ENCODE measurements around the gene DNASE1L3. TPM values are rescaled to one million over a fixed set of nuclear protein-coding genes. Genes with fewer than 3 reads are reported as not detected.
"Not testable (repeated sequence)": the region's sequence is repeated elsewhere in the genome, so short reads cannot be mapped to it uniquely, and the experiment has no call there.

The DNASE1L3 gene, protein sequence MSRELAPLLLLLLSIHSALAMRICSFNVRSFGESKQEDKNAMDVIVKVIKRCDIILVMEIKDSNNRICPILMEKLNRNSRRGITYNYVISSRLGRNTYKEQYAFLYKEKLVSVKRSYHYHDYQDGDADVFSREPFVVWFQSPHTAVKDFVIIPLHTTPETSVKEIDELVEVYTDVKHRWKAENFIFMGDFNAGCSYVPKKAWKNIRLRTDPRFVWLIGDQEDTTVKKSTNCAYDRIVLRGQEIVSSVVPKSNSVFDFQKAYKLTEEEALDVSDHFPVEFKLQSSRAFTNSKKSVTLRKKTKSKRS
- total RNA-seq = not detected in 2 replicates

DNA sequence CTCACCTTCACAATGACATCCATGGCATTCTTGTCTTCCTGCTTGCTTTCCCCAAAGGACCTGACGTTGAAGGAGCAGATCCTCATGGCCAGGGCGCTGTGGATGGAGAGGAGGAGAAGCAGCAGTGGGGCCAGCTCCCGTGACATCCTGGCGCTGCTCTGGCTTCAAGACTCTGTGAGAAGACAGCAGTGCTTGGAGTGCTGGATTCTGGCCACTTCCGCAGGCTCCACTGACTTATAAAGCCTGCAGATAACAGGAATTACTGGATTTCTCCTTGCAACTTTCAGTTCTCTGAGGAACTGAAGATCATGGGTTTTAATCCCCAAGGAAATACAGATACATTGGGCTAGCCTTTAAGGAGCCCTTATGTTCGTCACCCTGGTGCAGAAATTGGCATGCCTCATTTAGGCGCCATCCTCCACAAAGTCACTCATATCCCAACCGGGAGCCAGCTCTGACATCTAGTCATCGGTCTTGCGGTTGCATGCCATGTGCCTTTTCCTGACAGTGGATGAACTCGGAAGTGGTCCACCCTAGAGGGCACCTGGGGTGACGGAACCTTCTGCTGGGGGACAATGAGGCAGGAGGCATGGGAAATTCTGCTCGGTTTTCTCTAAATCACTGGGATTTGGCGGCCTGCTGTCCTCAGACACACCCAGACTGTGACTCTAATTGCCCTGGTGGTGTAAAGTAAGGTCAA lies at the start of gene DNASE1L3:
DNASE1L3 (minus strand) TSS at position 212 of the 700 bp plus-strand sequence; CDS start at position 146, 66 bp downstream.
- intact Hi-C loops (cut with micrococcal nuclease) = no loop called here

DNA sequence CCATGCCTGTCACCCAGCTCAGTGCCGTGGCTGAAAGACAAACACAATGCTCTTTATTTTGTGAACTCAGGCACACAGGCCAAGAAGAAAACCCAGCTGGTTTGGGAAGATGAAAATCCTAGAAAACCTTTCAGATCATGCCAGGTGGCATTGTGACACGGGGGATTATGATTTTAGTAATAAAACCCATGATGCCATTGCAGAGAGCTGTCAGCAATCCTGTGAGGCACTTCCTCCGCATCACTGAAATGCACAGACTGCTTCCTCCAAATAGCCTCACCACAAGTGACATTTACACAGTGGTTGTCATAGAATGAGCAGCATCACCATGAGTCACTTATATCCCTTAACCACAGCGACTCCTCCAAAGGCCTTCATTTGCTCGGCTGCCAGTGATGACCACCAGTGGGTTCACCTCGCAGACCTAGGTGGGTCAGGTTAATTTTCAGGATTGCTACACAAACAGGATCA lies 49.5 kb upstream of the DNASE1L3 start:
- intact Hi-C loops (cut with micrococcal nuclease) = no loop called here

DNA sequence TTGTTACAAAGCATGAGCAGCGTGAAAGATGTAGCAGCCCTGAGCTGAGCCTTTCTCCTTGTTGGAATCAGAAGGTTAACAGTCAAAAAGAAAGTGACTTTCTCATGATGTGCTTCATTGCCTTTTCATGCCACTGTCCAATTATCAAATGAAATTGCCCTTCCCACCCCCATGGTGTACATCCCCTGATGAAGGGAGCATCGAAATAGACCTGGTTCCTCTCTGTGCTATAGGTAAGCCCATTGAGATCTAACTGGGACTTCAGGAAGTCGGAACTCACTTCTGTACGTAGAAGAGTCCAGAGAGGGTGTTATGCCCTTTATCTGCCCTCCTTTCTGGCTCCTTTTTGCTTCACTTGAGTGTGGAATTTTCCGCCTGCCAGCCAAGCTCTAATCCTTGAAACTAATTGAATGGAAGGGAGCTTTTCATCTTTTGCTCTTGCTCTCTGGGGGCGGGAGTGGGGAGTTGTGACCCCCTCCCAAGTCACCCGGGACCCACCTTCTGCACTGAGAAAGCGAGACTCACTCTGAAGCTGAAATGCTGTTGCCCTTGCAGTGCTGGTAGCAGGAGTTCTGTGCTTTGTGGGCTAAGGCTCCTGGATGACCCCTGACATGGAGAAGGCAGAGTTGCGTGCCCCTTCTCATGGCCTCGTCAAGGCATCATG lies 47.8 kb upstream of the DNASE1L3 start:
- intact Hi-C loops (cut with micrococcal nuclease) = no loop called here

DNA sequence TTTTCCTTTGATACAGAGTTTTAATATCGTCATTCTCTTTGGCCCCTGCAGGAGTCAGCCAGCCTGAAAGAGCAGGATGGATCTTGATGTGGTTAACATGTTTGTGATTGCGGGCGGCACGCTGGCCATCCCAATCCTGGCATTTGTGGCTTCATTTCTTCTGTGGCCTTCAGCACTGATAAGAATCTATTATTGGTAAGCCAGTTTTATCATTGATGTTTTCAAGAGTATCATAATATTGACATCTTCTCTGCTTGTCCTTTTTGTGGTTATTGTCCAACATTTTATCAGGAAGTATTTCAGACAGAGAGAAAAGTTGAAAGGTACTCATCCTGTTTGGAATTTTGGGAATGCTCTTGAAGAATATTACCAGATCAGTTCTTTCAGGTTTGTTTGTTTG lies 45.7 kb upstream of the DNASE1L3 start:
- intact Hi-C loops (cut with micrococcal nuclease) = no loop called here

DNA sequence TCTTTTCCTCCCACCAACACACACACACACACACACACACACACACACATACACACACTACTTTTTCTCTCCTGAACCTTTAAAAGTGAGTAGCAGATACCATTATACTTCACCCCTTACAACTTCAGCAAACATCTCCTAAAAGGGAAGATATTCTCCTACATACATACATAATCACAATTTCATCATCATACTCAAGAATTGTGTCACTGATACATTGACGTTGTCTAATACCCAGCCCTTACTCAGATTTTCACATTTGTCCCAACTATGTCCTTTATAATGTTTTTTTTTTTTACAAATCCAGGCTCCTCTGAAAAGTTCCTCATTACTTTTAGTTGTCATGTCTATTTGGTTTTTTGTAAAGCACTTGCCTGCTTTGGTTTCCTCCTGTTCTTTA lies 45.3 kb upstream of the DNASE1L3 start:
- intact Hi-C loops (cut with micrococcal nuclease) = no loop called here

DNA sequence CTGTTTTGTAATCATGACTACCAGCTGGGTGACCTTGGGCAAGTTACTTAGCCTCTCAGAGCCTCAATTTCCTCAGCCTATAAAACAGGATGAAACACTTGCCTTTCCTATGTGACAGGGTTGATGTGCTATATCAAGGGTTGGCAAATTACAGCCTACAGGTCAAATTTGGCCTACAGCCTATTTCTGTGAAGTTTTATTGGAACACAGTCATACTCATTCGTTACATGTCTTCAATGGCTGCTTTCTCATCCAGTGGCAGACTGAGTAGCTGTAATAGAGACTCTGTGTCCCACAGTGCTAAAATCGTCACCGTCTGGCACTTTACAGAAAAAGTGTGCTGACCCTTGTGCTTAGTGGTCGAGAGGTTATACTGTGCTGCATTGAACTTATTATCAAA lies 43.4 kb upstream of the DNASE1L3 start:
- intact Hi-C loops (cut with micrococcal nuclease) = no loop called here

DNA sequence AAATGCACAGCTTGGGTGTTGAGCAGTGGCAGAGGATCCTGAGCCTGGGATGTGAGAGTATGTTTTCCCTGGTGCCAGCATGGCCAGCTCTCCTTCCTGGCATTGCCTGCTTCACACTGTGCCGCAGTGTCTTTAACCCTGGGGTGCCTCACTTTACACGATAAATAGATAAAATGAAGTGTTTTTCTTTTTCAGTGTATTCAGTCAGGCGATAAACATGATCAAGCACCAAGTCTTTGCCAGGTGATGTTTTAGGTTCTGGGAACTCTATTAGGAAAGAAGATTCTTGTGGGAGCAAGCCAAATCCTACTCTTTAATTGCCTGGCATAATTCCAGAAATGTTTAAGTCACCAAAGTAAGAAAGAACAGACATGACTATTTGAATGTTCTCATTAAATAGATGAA lies 40.9 kb upstream of the DNASE1L3 start:
- intact Hi-C loops (cut with micrococcal nuclease) = no loop called here

DNA sequence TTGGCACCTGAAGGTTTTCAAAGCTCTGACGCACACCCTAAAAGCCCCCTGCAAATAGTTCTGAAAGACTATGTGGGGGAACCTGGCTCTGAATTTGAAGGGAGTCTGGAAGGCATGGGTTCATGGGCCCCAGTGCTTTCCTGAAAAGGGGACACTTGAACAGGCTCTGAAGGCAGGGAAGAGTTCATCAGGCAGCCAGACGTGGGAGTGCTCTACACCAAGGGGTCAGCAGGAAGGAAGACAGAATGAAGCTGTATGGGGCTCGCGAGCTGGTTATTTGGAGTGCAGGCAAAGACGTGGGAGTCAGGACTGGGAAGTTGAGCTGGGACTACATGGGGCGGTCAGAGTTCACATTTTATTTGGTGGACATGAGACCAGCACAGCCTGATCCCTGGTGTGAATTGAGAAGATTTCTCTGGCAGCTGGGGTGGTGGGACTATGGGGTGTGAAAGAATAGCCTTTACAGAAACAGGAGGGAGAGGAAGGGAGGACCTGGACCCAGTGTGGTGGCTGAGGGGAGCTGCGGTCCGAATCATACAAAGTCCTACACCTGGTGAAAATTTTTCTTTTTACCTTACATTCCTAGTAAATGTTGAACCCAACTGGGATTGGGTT lies 39.4 kb upstream of the DNASE1L3 start:
- intact Hi-C loops (cut with micrococcal nuclease) = no loop called here

DNA sequence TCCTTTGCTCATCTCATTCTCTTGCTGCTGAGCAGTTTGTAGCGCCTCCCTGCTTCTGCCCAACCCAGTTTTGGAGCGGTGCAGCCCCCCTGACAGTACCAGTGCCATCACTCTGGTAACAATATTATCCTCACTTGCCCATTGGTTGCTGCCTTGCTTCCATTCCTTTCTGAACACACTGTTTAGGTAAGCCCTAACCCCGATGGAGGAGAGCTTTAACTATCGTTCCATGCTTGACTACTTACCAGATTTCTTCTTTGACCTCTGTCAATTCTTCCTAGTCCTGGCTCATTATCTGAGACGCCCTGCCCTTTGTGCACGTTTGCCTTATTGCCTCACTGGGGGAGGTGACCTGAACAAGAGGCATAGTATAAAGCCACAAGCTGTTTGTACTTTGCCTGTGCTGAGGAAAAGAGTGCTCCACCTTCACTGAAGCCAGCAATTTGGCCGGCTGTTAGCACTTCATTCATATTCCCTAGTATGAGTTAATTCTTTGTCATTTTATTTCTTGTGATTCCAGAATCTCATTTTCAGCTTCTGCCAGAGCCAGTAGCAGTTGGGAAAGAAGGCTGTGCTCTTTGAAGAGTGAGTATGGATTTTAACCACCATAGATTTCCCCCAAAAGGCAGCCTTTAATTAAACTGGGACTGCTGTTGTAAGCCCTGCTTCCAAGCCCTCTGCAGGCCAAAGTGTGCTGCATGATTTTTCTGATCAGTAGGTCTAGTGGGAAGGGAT lies 38.8 kb upstream of the DNASE1L3 start:
- intact Hi-C loops (cut with micrococcal nuclease) = no loop called here

DNA sequence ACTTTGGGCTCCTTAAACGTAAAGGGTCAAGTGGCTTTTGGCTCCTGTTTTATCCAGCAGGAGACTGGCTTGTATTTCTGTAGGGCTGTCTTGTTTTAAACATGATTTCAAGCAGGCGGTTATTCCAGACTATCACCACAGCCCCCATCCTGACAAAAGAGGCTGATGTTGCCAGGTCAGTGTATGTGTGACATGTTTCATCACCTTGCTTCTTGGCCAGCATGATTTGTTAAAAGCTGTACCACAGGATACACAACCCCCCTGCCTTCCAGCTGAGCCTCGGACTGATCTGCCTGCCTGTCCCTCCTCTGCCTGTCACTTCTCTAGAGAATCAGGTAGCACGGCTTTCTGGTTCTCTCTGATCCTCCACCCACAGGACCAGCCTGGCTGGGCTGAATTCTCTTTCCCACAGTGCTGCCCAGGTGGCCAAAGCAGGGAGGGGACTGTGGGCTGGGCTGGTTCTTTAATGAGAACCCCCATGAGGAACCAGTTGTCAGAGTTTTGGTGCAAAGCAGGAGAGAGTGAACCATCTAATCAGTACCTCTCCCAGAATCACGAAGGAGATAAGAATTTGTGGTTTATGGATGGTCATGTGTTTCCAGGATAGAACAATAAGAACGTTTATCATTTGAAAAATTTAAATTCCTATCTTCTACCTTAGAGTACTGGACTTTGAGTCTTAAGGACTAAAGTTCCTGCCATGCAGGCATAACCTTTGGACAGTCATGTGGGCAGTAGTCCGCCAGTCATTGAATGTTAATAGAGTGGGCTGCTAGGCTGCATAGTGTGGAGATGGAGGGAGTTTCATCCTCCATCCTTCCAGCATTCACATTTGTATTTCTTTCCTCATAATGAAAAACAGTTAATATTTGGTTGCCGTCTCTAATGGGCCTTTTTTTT lies 35.6 kb upstream of the DNASE1L3 start:
- intact Hi-C loops (cut with micrococcal nuclease) = no loop called here

DNA sequence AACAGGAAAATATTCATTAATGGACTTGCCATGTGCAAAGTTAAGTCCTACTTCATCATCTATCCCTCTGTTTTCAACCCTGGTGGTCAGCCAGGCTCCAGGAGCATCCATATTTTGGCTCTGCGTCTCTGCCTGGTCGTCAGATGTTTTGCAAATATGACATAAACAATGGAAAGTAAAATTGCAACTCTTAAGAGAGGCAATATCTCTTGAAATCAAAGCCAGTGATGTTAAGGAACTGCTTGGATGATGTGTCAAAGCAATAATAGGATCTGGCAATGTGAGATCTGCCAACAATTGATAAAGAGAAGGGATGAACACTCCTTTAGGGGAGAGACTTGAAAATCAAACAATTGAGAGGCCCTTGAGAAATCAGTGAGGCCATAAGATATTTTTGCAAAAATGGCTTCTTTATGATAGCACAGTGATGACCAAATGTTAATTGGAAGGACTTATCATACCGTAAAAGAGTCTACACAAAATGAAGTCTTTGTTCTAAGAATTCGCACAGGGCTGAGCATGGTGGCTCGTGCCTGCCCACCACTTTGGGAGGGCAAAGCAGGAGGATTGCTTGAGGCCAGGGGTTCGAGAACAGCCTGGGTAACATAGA lies 33.3 kb upstream of the DNASE1L3 start:
- intact Hi-C loops (cut with micrococcal nuclease) = no loop called here

DNA sequence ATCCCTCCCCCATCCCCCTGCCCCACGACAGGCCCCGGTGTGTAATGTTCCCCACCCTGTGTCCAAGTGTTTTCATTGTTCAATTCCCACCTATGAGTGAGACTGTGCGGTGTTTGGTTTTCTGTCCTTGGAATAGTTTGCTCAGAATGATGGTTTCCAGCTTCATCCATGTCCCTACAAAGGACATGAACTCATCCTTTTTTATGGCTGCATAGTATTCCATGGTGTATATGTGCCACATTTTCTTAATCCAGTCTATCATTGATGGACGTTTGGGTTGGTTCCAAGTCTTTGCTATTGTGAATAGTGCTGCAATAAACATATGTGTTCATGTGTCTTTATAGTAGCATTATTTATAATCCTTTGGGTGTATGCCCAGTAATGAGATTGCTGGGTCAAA lies 32.1 kb upstream of the DNASE1L3 start:
- intact Hi-C loops (cut with micrococcal nuclease) = not testable (repeated sequence)

DNA sequence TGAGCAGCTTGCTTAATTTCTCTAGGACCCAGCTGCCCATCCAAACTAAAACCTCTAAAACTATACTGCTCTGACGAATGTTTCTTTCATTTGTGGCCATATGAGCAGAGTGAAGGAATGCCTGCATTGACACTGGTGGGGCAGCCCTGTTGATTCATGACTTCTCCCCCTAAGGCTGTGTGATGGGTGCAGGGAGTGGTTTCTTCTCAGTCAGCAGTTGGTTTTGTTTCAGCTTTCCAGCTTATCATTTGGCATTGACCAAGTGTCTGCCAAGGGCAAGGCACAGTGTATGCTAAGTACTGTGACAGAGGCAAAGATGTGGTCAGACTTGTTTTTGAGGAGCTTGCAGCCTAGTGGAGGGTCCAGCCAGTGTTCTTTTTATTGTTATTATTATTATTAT lies 31.6 kb upstream of the DNASE1L3 start:
- intact Hi-C loops (cut with micrococcal nuclease) = no loop called here

DNA sequence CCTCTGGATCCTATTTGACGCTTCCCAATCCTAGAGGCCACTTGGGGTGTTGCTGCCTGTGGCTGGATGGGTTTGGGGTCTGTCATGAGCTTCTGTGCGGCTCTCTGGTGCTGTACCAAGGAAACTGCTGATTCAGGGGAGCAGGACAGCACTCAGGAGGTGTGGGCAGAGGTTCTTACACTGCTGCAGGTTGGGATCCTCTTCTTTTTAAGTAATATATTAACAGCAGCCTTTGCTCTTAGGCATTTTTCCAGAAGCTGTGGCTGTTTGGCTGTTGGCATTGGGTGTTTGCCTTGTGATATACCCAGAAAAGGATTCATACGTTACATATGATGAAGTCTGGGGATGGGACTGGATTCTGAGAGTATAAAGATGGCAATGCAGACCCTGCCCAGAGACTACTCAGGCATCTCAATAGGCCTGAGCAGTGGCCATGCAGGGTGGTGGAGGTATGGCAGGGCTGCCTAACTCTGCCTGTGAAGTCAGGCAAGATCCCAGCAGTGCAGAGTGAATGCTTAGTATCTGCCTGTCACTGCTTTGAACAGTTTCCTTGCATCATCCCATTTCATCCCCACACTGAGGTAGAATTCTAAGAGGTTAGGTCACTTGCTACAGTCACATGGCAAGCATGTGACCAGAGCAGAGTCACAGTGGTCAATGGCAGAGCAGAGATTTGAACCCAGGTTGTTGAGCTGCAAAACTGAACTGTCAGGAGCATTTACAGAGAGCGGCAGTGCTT lies 30.7 kb upstream of the DNASE1L3 start:
- intact Hi-C loops (cut with micrococcal nuclease) = no loop called here

DNA sequence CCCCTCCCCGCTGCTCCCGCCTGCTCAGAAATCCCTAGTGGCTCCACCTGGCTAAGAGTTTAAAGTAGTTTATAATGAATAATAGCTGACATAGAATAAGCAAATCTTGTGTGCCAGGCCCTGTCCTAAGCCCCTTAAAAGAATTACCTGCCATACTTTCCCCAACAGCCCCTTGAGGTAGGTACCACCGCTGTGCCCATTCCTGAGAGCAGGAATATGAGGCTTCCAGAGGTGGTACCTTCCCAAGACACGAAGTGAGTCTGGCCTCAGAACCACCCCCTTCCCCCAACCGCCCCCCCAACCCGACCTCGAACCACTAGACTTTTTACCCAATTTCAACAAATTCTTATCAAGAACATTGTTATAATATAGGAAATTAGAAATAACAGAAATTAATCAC lies 28.1 kb upstream of the DNASE1L3 start:
- intact Hi-C loops (cut with micrococcal nuclease) = loop anchor here (5.0 kb wide), 4 partner anchors 52 to 642 kb away; partner anchors contain the start of genes ARF4, FLNB and KCTD6

DNA sequence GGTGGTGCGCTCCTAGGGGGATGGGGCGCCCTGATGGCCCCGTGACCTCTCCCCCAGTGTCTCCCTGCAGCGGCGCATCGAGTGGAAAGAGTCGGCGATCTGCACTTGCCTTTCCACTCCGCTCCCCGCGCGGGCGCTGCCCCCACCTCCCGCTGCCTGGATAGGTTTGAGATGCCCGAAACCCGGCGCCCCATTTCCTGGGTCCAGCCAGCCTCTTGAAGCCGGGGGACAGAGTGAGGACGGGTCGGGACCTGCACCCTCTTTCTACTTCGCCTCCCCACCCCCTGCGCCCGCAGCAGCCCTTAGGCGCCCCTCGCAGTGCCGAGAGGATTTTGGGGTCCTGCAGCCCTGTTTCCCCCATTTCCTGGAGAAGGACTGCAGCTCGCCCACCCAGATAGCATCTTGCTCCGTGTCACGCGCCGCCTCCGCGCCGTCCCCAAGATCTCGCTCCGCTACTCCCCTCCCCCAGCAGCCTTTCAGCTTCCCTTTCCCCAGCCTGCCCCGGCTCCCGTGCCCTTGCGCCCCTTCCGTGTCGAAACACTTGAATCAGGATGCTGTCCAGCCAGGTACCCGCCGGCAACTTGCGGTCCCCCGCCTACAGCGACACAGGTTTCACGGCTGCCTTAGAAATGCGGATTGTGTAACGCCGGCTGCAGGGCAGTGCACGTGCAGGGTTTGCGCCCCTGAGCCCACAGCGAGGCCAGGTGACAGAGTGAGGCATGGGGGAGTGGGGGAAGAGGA lies 27.3 kb upstream of the DNASE1L3 start:
- intact Hi-C loops (cut with micrococcal nuclease) = loop anchor here (1.0 to 5.0 kb wide), 6 partner anchors 51 to 641 kb away; partner anchors contain the start of genes ARF4, FLNB, HTD2 and KCTD6

DNA sequence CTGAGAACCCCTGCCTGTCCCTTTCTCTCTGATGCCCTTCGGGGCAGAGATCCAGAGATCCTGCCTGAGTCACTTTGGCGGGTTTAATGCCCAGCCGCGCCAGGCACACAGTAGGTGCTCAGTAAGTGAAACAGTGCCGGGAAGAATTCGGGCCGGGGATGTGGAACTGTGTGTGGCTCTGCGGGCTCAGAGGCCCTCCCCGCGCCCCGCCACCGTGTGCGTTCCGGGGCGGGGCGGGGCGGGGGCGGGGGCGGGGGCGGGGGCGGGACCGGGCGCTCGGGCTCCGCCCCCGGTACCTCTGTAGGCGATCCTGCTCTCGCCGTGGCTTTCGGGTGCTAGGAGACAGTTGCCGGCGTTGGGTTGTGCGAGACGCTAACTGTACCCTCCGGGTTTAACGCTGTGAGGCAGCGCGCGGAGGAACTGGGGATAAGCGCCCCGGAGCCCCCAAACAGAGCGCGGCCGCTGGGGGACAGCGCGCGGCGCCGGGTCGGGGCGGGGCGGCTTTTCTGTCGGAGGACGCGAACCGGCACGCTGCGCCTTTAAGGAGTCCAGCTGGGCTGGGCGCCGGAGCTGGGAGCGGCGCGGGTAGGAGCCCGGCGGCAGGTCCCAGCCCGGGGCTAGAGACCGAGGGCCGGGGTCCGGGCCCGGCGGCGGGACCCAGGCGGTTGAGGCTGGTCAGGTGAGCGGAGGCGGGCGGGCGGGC lies 26.6 kb upstream of the DNASE1L3 start, which contains the start of gene ABHD6:
ABHD6 (plus strand) TSS at position 555 of the 703 bp plus-strand sequence. CDS start 18,795 bp downstream, outside the sequence.
- intact Hi-C loops (cut with micrococcal nuclease) = loop anchor here (1.0 to 5.0 kb wide), 6 partner anchors 50 to 640 kb away; partner anchors contain the start of genes ARF4, FLNB, HTD2 and KCTD6

Data from T-helper 2 cell treated with Interferon-gamma antibody and Interleukin-4, amounts not matched to agents 100 ng/mL and 5 ng/mL, for 36 hours (primary cell).